ENCODE measurements around the gene HSPA6.

- TF ChIP-seq POLR2A (IDR thresholded peaks at IDR 0.05) (no peak), CTCF (IDR thresholded peaks at IDR 0.05) (no peak)
Observed at GRCh38 chr1:161501234-161501633, 23.1 kb upstream of the HSPA6 start.
